Sciatic nerve (tissue), 2 donors: Measurements from ENCODE around the gene FBN1. TPM values are rescaled to one million over a fixed set of nuclear protein-coding genes. Genes with fewer than 3 reads are reported as not detected.
A peak's percentile ranks its signal among the peaks of the same experiment; 100 is the strongest.

Experiments used
- ATAC-seq: fragments of 200-7000 bp; cut with Tn5 transposase; one replicate; pipeline ENCODE4 v1.9.1; 2020; ENCODE audit warnings: mild to moderate bottlenecking, moderate library complexity
- DNase-seq: peaks from one replicate; pipeline ENCODE4 v3.0.0-alpha.2; 2020; ENCODE audit warnings: low spot score
- intact Hi-C: fragments of 100-400 bp; cut with DNase I; formaldehyde crosslinking; loops from one replicate; pipeline ENCODE4 v1.14.2; 2022
- total RNA-seq: library from RNA; stranded (reverse); fragmentation: NEBNext Ultra II Directional; extraction: Animal tissue kit (Norgen Biotek cat#: 25700); gene quantifications from one replicate; pipeline ENCODE4 v1.2.1, GENCODE V29; 2021
- donor health status: DM: no; HTN: no; CAD: no.
- donor health status: DM: no; HTN: no; CAD: no.

Gene FBN1
- total RNA-seq, 1 donor from 2014 or later = 135 TPM

GRCh38 chr15:48630245-48630644 lies 15.3 kb downstream of the FBN1 start:
- DNase-seq (no peak), ATAC-seq (no peak)
- intact Hi-C loops = no loop called here

DNA sequence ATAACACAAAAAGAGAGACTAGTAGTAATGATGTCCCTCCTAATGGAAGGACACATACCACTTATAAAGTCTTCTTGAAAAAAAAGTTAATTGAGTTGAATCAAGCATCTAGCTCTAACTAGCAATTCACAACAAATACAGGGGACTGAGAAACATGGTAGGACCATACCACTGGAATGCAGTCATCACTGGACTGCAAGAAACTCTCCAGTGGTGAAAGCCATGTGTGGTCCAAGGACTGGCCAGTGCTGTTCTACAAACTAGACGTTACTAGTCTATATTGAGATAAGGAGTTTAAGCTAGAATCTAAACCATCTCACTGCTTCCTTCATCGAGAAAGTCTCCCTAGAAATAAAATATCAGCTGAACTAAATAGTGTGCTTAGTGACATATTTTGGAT lies 16.7 kb downstream of the FBN1 start:
- intact Hi-C loops = no loop called here
- ATAC-seq = no peak

GRCh38 chr15:48627260-48627940 lies 18.1 kb downstream of the FBN1 start:
- ATAC-seq (peak; percentile 37), DNase-seq (no peak)
- intact Hi-C loops = no loop called here

More for the DNA sequence above, 16.7 kb downstream of the FBN1 start:
- DNase-seq = no peak

GRCh38 chr15:48625126-48625525 lies 20.4 kb downstream of the FBN1 start:
- DNase-seq (no peak), ATAC-seq (peak; percentile 38)
- intact Hi-C loops = no loop called here

GRCh38 chr15:48624700-48625099 lies 20.8 kb downstream of the FBN1 start:
- intact Hi-C loops = no loop called here
- ATAC-seq = no peak
- DNase-seq = no peak

GRCh38 chr15:48623456-48623855 lies 22.1 kb downstream of the FBN1 start:
- intact Hi-C loops = no loop called here
- DNase-seq = no peak

DNA sequence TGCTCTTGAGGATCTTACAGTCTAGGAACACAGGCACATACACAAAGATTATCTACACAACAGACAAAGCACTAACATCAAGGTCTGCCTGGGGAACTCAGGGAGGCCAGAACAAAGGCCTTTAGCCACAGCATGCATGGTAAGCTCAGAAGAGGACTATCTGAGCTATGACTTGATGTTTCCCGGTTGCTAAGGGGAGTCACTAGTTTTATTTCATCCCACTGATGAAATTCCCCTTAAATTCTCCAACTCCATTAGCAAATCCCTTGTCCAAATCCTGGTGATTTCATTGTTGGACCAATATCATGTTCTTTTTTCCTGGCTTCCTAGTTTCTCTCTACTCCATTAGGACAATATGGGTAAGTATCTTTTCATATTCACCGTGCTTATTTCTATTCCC lies 23.3 kb downstream of the FBN1 start:
- intact Hi-C loops = no loop called here
- ATAC-seq = peak; percentile 32

More at GRCh38 chr15:48623456-48623855, 22.1 kb downstream of the FBN1 start:
- no peak for ATAC-seq

GRCh38 chr15:48619446-48619845 lies 26.1 kb downstream of the FBN1 start:
- intact Hi-C loops = no loop called here
- ATAC-seq = no peak
- DNase-seq = no peak

More for the DNA sequence above, 23.3 kb downstream of the FBN1 start:
- no peak for DNase-seq

DNA sequence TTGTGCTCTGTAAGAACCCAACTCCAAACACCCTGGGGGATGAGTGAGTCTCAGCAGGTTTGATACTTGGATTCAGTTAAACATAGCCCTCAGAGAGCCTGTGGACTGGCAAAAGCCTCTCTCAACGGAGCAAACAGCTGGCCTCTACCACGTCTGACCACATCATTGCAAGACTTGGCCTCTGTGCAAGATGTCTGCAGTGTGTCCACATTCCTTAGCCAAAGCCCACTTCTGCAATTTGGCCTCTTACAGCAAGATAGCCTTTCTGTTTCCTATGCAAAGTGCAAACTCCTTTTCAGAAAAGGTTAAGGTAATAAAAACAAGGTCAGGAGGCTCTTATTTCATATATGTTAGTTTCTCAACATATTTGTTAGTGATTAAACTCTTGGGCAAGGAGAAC lies 27.9 kb downstream of the FBN1 start:
- no peak for DNase-seq
- ATAC-seq = peak; percentile 80
- intact Hi-C loops = no loop called here

DNA sequence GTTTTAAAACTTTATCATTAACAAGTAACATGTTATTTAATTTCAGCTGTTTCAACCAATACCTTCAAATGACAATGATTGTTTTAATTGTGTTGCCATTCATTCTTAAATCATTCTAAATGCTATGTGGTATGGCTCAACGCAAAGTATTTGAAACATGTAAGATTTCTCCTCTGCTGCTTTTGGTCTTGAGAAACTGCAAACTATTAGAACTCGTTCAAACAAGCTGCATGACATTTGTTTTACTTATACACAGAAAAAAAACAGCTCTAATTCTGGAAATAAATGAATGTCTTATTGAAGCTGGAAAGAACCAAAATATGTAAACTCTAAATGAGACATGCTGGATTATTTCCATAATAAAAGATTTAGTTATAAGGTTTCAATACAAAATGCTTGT lies 29.3 kb downstream of the FBN1 start:
- ATAC-seq (no peak), DNase-seq (no peak)
- intact Hi-C loops = no loop called here

GRCh38 chr15:48614051-48614450 lies 31.5 kb downstream of the FBN1 start:
- ATAC-seq (peak; percentile 38), DNase-seq (no peak)
- intact Hi-C loops = no loop called here

DNA sequence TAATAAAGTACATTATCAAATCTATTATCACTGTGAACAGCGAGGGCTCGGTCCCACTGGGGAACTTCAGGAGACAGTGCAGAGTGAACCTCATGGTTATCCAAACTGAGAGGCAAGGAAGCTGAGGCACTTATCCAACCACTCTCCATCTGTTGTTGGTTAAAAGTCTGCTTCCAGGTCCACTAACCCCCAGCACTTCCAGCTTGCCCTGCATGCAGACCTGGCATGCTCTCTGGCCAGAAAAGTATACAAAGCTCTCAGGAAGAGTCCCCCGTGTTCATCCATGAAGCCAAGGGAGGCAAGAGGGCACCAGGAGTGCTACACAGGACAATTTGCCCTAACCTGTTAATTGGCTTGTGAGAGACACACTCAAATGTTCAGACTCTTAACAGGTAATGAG lies 36.0 kb downstream of the FBN1 start:
- intact Hi-C loops = no loop called here
- no peak for ATAC-seq
- DNase-seq = no peak

DNA sequence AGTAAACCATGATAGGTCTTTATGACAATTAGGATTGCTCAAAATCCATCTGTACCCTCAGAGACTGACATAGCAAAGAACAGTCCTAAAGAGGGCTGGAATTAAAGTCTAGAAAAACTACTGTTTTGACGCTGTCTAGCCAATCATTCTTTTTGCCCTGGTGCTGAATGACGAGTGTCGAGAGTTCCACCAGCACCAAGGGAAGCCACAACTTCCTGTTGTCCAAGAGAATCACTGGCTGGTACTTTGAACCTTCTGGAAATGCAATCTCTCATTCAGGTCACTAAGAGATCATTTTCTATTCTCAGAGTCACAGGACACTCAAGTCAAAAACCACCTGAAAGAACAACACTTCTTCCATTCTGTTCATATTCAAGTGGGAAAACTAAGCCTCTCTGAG lies 37.7 kb downstream of the FBN1 start:
- no peak for ATAC-seq
- intact Hi-C loops = no loop called here
- no peak for DNase-seq

DNA sequence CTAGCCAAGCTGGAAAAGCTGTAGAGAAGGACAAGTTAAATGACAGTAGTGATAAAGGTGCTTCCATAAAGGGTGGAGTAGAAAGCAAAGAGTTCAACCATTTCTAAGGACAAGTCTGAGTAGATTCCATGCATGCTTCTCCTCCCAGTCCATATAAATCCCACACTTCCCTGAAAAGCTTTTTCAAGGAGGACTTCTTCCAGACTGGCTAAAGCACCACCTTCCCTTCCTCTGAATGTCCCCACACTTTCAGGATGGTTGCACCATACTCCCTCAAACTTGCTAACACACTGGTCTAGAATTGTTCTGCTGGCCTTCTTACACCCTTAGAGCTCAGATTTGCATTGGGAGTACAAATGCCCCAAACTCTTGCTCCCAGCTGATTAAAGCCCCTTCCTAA lies 40.9 kb downstream of the FBN1 start:
- intact Hi-C loops = no loop called here
- no peak for ATAC-seq
- no peak for DNase-seq

DNA sequence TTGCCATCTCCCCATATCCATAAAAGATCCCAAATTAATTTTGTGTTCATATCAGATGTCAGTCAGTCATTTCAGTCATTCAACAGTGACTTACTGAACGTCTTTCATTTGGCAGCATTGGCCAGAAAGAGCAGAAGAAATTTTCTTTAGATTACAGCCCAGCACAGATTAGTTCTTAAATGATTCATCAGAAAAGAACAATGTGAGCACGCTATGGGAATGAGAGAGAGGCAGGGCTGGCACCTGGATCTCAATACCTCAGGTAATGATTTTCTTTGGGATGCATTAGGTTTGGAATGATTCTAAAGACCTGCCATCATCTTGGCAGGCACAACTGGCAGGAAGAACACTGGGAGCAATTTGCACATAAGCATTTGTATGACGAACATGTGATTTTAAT lies 41.6 kb downstream of the FBN1 start:
- DNase-seq (no peak), ATAC-seq (no peak)
- intact Hi-C loops = no loop called here

- intact Hi-C loops = no loop called here
- ATAC-seq (no peak), DNase-seq (no peak)
Measured at GRCh38 chr15:48603123-48603500, 42.4 kb downstream of the FBN1 start.

- intact Hi-C loops = no loop called here
- no peak for DNase-seq
- peak; percentile 38 for ATAC-seq
Measured at GRCh38 chr15:48602358-48603122, 43.0 kb downstream of the FBN1 start.

DNA sequence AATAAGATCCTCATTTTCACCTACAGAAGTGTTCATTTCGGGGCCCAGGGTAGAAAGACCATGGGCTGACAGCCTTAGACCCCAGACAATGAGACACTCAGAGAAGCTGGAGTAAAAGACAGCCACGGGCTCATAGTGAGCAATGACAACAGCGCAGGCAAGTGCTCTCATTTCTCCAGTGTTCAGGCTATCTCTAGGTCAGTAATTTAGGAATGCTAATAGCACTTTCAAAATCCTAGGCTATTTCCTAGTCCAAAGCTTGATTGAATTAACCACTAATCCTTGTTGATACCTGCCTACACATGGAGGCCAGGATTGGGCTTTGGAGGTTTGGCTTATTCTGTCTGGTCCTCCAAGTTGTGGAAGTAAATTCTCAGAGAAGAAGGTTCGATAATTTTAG lies 44.4 kb downstream of the FBN1 start:
- DNase-seq = no peak
- intact Hi-C loops = no loop called here
- no peak for ATAC-seq

- ATAC-seq = no peak
- no peak for DNase-seq
- intact Hi-C loops = no loop called here
Measured at GRCh38 chr15:48596841-48597240, 48.7 kb downstream of the FBN1 start.

GRCh38 chr15:48596415-48596814 lies 49.1 kb downstream of the FBN1 start:
- DNase-seq (no peak), ATAC-seq (peak; percentile 47)
- intact Hi-C loops = no loop called here

GRCh38 chr15:48595981-48596380 lies 49.5 kb downstream of the FBN1 start:
- ATAC-seq (no peak), DNase-seq (no peak)
- intact Hi-C loops = no loop called here
